ENCODE measurements around the gene SLC39A6.

DNA sequence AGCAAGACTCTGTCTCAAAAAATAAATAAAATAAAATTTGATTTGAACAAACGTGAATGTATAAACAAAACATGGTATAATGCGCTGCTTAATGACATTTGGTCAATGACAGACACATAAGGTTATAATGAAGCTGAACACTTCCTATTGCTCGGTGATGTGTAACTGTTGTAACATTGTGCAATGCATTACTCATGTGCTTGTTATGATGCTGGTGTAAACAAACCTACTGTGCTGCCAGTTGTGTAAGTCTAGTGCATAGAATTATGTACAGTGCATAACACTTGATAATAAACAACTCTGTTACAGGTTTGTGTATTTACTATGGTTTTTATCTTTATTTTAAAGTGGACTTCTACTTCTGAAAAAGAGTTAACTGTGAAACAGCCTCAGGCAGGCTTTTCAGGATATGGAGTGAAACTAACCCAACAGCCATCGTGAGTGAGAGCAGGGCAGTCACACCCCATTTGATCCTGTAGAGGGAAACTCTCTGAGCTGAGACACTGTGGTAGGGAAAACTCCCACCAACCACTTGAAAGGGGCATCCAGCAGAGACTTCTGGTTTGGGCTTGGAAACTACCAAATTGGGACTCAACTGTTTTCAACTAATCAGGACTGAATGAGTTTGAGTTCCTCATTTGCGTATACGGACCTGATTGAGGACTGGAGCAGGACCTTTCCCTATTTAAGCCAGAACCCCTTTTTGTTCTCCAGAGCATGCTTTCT is 53.1 kb downstream of the SLC39A6 start:
- no peak for TF ChIP-seq EZH2 (IDR thresholded peaks at IDR 0.05; ENCODE audit: borderline replicate concordance)
- TF ChIP-seq, protein P1, sequence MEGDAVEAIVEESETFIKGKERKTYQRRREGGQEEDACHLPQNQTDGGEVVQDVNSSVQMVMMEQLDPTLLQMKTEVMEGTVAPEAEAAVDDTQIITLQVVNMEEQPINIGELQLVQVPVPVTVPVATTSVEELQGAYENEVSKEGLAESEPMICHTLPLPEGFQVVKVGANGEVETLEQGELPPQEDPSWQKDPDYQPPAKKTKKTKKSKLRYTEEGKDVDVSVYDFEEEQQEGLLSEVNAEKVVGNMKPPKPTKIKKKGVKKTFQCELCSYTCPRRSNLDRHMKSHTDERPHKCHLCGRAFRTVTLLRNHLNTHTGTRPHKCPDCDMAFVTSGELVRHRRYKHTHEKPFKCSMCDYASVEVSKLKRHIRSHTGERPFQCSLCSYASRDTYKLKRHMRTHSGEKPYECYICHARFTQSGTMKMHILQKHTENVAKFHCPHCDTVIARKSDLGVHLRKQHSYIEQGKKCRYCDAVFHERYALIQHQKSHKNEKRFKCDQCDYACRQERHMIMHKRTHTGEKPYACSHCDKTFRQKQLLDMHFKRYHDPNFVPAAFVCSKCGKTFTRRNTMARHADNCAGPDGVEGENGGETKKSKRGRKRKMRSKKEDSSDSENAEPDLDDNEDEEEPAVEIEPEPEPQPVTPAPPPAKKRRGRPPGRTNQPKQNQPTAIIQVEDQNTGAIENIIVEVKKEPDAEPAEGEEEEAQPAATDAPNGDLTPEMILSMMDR (IDR thresholded peaks at IDR 0.05; ENCODE audit: poor library complexity): no peak
- no peak for TF ChIP-seq EZH2phosphoT487 (IDR thresholded peaks at IDR 0.05; ENCODE audit: low read depth, severe bottlenecking, unreplicated experiment)
